Fibroblast of gingiva (primary cell): Measurements from ENCODE around the gene NSL1.
A peak's percentile ranks its signal among the peaks of the same experiment; 100 is the strongest.
"Not testable (repeated sequence)": the region's sequence is repeated elsewhere in the genome, so short reads cannot be mapped to it uniquely, and the experiment has no call there.

Source experiments
- DNase-seq: peaks from one replicate; pipeline ENCODE4 v3.0.0-alpha.2; 2011; ENCODE audit warnings: low read depth

NSL1 gene

DNA sequence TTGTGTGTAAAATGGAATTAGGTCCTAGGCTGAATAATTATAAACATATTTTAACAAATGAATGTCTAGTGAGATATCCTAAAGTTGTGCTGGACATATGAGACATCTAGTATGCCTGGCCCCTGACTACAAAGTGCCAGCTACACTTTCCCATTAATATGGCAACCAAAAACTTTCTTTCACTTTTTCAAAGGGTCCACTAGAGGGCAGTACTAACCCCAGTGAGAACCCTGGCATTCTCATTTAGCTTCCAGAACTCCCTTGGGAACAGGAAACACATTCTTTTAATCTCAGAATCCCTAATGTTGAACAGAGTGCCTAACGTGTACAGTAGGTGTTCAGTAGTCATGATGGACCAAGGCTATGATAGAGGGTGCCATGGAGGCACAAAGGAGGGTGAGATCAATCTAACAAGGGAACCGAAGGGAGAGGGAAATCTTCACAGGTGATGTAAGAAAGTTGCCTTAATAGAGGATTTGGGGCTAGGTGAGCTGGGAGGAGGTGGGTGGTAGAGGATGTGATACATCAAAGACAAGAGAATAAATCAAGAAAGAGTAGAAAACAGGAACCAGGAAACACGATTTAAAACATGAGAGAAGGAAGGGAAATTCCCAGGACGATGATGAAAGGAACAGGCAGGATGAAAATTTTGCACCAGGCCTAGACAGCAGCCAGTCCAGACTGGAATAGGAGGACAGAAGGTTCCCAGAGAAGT lies 41.6 kb downstream of the NSL1 start:
- DNase-seq = peak; percentile 67

DNA sequence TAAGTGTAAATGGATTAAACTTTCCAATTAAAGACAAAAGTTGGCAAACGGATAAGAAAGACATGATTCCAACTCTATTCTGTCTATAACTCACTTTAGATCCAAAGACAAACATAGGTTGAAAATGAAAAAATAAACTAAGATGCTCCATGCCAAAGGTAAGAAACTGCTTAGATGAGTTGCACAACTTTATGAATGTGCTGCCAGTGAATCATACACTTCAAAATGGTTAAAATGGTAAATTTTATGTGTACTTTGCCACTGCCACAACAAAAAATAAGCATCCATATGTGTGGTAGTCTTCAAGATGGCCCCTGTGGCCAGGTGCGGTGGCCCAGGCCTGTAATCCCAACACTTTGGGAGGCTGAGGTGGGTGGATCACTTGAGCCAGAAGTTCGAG lies 45.0 kb downstream of the NSL1 start:
- no peak for DNase-seq

DNA sequence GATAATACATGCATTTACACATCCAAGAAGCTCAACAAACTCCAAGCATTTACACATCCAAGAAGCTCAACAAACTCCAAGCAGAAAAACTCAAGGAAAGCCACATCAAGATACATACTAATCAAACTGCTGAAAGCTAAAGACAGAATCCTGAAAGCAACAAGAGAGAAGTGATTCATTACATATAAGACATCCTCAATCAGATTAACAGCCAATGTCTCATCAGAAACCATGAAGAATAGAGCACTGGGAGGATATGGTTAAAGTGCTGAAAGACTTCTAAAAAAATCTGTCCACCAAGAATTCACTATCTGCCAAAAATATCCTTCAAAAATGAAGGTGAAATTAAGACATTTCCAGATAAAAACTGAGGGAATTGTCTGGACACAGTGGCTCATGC lies 46.3 kb downstream of the NSL1 start:
- DNase-seq = no peak

GRCh38 chr1:212743901-212744475 lies 47.6 kb downstream of the NSL1 start:
- DNase-seq = no peak

DNA sequence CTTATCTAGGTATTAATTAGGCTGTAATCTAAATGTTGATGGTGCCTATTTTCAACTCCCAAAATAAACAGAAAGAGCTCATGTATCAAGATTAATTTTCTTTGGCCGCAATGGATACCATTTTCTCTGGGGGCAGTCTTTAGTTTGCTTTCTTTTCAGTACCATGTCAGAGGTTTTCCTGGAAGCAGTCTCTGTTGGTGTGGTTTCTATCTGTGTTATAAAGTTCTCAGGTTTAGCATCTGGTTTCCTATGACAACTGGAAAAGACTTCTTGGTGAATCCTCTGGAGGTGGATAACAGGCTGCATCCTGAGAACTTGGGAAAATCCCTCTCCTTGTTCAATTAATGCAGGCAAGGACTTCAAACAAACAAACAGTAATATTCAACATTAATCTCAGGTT lies 53.2 kb downstream of the NSL1 start:
- peak; percentile 21 for DNase-seq

DNA sequence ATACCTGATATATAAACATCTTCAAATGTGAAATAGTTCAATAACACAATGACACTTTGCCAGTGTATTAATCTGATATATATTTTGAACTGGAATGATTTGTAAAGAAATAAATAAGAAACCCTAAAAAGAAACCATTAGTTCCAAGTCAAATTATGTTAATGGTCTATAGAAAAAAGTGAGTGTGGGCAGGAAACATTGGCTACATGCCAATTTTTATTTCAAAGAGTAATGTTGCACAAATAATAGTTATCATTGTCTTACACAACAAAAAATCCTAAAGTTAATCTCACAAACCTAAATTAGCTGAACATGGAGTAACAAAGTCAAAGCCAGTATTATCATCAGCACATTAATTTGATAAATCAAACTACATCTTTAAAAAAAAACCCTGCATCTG lies 54.0 kb downstream of the NSL1 start:
- no peak for DNase-seq

- DNase-seq = no peak
These were observed 58.5 kb downstream of the NSL1 start for GRCh38 chr1:212733109-212733508.

DNA sequence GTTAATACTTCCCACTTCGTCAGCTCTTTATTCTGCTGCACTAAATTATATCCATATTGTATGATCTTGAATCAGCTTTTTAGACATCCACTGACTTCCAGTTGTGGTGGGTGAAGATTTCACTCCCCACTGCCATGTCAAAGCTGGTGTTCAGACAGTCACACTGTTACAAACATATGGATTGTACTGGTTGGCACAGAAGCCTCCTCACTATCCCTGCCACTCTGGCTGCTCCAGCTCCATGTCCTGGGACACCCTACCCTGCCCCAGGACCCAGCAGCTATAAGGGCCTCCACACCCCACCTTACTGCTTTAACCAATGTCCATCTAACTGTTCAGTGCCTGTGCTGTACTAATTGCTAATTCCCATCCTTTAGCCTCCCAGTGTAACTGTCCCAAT lies 59.9 kb downstream of the NSL1 start:
- DNase-seq = no peak

DNA sequence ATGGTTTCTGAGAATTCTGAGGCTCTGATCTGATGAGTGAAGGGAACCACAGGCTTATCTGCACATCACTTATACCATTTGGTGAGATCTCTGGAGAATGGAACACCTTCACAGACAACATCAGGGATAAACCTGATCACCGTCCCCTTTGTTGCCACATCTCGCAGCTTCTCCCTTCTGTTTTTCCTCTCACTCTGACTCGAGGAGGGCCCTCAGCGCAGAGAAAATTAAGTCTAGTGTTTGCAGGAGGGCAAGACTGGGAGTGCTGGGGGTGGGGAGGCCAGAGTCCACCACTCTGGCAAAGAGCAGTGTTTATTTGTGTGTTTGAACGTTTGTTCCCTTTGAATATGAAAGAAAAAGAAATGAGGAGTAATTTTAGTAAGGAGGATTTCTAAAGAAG lies 63.0 kb downstream of the NSL1 start:
- no peak for DNase-seq

GRCh38 chr1:212727386-212728181 lies 64.0 kb downstream of the NSL1 start:
- DNase-seq = peak; percentile 30

DNA sequence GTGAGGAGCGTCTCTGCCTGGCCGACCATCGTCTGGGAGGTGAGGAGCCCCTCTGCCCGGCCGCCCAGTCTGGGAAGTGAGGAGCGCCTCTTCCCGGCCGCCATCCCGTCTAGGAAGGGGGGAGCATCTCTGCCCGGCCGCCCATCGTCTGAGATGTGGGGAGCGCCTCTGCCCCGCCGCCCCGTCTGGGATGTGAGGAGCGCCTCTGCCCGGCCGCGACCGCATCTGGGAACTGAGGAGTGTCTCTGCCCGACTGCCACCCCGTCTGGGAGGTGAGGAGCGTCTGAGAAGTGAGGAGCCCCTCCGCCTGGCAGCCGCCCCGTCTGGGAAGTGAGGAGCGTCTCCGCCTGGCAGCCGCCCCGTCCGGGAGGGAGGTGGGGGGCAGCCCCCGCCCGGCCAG lies 66.9 kb downstream of the NSL1 start:
- not testable (repeated sequence) for DNase-seq

GRCh38 chr1:212722270-212722957 lies 69.2 kb downstream of the NSL1 start:
- DNase-seq = no peak

- DNase-seq = peak; percentile 65
These were observed 70.0 kb downstream of the NSL1 start for GRCh38 chr1:212721388-212722247.

GRCh38 chr1:212719633-212720032 lies 71.9 kb downstream of the NSL1 start:
- DNase-seq = no peak

GRCh38 chr1:212718499-212718898 lies 73.1 kb downstream of the NSL1 start:
- DNase-seq = peak; percentile 23

GRCh38 chr1:212716161-212716560 lies 75.4 kb downstream of the NSL1 start:
- no peak for DNase-seq

DNA sequence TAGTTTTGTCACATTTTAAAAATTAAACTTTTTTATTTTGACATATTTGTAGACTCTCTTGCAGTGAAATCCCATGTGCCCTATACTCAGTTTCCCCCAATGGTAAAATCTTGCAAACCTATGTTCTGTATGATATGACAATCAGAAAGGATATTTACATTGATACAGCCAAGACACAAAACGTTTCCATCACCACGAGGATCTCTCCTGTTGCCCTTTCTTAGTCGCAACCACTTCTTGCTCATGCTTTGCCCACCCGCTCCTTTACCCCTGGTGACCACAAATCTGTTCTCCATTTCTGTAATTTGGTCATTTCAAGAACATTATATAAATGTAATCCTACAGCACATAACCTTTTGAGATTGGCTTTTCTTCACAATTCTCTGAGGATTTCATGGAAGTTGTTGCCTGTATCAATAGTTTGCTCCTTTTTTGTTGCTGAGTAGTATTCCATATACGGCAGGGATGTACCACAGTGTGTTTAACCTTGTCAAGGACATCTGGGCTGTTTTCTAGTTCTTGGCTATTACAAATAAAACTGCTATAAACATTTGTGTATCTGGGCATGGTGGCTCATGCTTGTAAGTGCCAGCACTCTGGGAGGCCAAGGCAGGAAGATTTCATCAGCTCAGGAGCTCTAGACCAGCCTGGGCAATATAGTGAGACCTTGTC lies 78.0 kb downstream of the NSL1 start:
- no peak for DNase-seq

GRCh38 chr1:212712451-212713303 lies 78.9 kb downstream of the NSL1 start:
- DNase-seq = peak; percentile 50

DNA sequence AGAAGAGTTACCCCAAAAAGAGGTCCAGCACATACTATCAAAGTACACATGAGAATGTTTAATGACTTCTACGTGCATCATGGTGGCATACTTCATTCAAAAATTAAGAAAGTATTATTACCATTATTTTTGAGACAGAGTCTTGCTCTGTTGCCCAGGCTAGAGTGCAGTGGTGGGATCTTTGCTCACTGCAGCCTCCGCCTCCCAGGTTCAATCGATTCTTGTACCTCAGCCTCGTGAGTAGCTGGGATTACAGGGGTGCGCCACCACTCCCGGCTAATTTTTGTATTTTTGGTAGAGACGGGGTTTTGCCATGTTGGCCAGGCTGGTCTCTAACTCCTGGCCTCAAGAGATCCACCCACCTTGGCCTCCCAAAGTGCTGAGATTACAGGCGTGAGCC lies 79.6 kb downstream of the NSL1 start:
- DNase-seq = not testable (repeated sequence)

- DNase-seq = no peak
These were observed 81.0 kb downstream of the NSL1 start for GRCh38 chr1:212710566-212710965.
